K562 (cell line): ENCODE measurements around the gene HHATL. TPM values are rescaled to one million over a fixed set of nuclear protein-coding genes. Genes with fewer than 3 reads are reported as not detected.

ENCODE experiments used
- ATAC-seq: fragments of 200-7000 bp; cut with Tn5 transposase; 3 replicates; pipeline ENCODE4 v1.9.1; 2020; ENCODE audit warnings: moderate library complexity
- BruUV-seq: library from RNA; stranded (reverse); fragments of 400-500 nt; replicated peaks from 2 replicates; lab custom pipeline; 2021; lab: Mats Ljungman, UMichigan
- CTCF ChIA-PET: fragments of 300-600 bp; formaldehyde crosslinking; extraction: SDS; loops from one replicate; lab custom pipeline; 2021; ENCODE audit warnings: low intra/inter-chr PET ratio; lab: Yijun Ruan, JAX
- POLR2A ChIA-PET: fragments of 300-600, 350-650 bp; sonication (Branson Sonifier 250); formaldehyde crosslinking; extraction: SDS; loops from one replicate; lab custom pipeline; 2021; ENCODE audit warnings: antibody characterized with exemption, inconsistent platforms; lab: Yijun Ruan, JAX
- DNase-seq, 4 experiments: peaks; one replicate each; pipeline versions ENCODE4 v3.0.0 to v3.0.0-alpha.2; 2011 to 2018; ENCODE audit warnings: low spot score in 3 of 4, mixed read lengths in 3 of 4; ENCODE audit errors: extremely low read depth in 1 of 4
- FAIRE-seq: peaks from 2 replicates; lab custom pipeline; 2011; peaks lifted over from hg19 to GRCh38; lab: Jason Lieb, UNC
- H2AFZ ChIP-seq: 2 replicates; pipeline ENCODE4 v1.6.0; 2011; ENCODE audit warnings: low read depth, low read length, control low read depth, inconsistent platforms
- H3K27ac ChIP-seq: fragments of 200-600 bp; 3 replicates; pipeline ENCODE4 v1.8.0; 2011; ENCODE audit warnings: low read depth, mild to moderate bottlenecking, control low read depth, inconsistent platforms, low read length, moderate library complexity, mixed read lengths; ENCODE audit errors: extremely low read depth
- H3K27me3 ChIP-seq, 2 experiments: fragments of 300-600 bp in 1 of 2; 2 replicates in 1 of 2; 3 replicates in 1 of 2; pipeline versions ENCODE4 v1.6.0 to v1.8.0; 2011; ENCODE audit warnings: inconsistent platforms in 2 of 2, low read length in 2 of 2, mild to moderate bottlenecking in 1 of 2, mixed read lengths in 1 of 2, moderate library complexity in 1 of 2; ENCODE audit not compliant: control insufficient read depth in 2 of 2, insufficient read depth in 2 of 2
- H3K36me3 ChIP-seq: fragments of 300-600 bp; 3 replicates; pipeline ENCODE4 v1.8.0; 2011; ENCODE audit warnings: mild to moderate bottlenecking, low read length, inconsistent platforms; ENCODE audit not compliant: control insufficient read depth, insufficient read depth
- H3K4me1 ChIP-seq, 2 experiments: fragments of 200-600 bp in 1 of 2; replicated peaks in 1 of 2; 2 replicates in 1 of 2; 3 replicates in 1 of 2; pipeline versions ENCODE4 v1.5.1 to v1.8.0; 2011; ENCODE audit warnings: inconsistent platforms in 2 of 2, low read length in 2 of 2, mild to moderate bottlenecking in 1 of 2, mixed read lengths in 1 of 2, moderate library complexity in 1 of 2; ENCODE audit not compliant: control insufficient read depth in 2 of 2, insufficient read depth in 2 of 2
- H3K4me2 ChIP-seq: 2 replicates; pipeline ENCODE4 v1.6.1; 2011; ENCODE audit warnings: low read length, control low read depth, inconsistent platforms, mixed read lengths; ENCODE audit not compliant: insufficient read depth
- H3K4me3 ChIP-seq: fragments of 200-600 bp; sonication (generic), shearing (Covaris generic); 2 replicates; pipeline ENCODE4 v1.5.1; 2016; ENCODE audit warnings: control low read depth, inconsistent platforms
- H3K79me2 ChIP-seq: fragments of 200-600 bp; 3 replicates; pipeline ENCODE4 v1.8.0; 2011; ENCODE audit warnings: low read length, inconsistent platforms; ENCODE audit not compliant: control insufficient read depth, insufficient read depth
- H3K9ac ChIP-seq, 2 experiments: 2 replicates each; pipeline versions ENCODE4 v1.6.0 to v1.6.1; 2011; ENCODE audit warnings: low read depth in 2 of 2, low read length in 2 of 2, control low read depth in 1 of 2, inconsistent platforms in 1 of 2, mild to moderate bottlenecking in 1 of 2, mixed read lengths in 1 of 2; ENCODE audit not compliant: insufficient read depth in 1 of 2
- H3K9me1 ChIP-seq: one replicate; pipeline ENCODE4 v1.6.0; 2011; ENCODE audit warnings: inconsistent platforms, mild to moderate bottlenecking, low read length, moderate library complexity; ENCODE audit not compliant: control insufficient read depth, insufficient read depth
- H3K9me3 ChIP-seq: replicated peaks from 2 replicates; pipeline ENCODE4 v1.5.1; 2011; ENCODE audit warnings: low read depth, low read length, inconsistent platforms; ENCODE audit not compliant: control insufficient read depth, insufficient read depth
- H4K20me1 ChIP-seq: replicated peaks from 2 replicates; pipeline ENCODE4 v1.6.1; 2011; ENCODE audit warnings: low read length, inconsistent platforms, mixed read lengths; ENCODE audit not compliant: control insufficient read depth, insufficient read depth
- GATA2 ChIP-seq: sonication (generic); formaldehyde crosslinking; IDR thresholded peaks from 2 replicates; pipeline ENCODE4 v1.4.0; 2020; ENCODE audit warnings: mild to moderate bottlenecking, missing genetic modification reagents
- NFXL1 ChIP-seq: fragments of 450-650 bp; formaldehyde crosslinking; IDR thresholded peaks from 2 replicates; pipeline ENCODE4 v1.4.0; 2021; ENCODE audit warnings: mild to moderate bottlenecking
- OTX1 ChIP-seq: fragments of 450-650 bp; formaldehyde crosslinking; IDR thresholded peaks from 2 replicates; pipeline ENCODE4 v1.4.0; 2022; ENCODE audit warnings: mild to moderate bottlenecking
- RBBP5 ChIP-seq: fragments of 200-600 bp; sonication (generic); IDR thresholded peaks from 2 replicates; pipeline ENCODE4 v1.6.1; 2012; ENCODE audit warnings: borderline replicate concordance, mild to moderate bottlenecking, low read length, control low read depth, inconsistent platforms; ENCODE audit not compliant: insufficient read depth, poor library complexity, severe bottlenecking
- RBFOX2 ChIP-seq: fragments of 200-400 bp; formaldehyde crosslinking; IDR thresholded peaks from 2 replicates; pipeline ENCODE4 v1.6.1; 2017; ENCODE audit warnings: low read depth, mild to moderate bottlenecking, low read length, moderate library complexity
- TBL1XR1 ChIP-seq, 2 experiments: IDR thresholded peaks; 2 replicates each; pipeline ENCODE4 v1.6.1; 2012; ENCODE audit warnings: improper control_type of control experiment in 2 of 2, low read length in 2 of 2, mild to moderate bottlenecking in 1 of 2
- TFAM ChIP-seq: fragments of 250-450 bp; sonication (Bioruptor Pico); conservative IDR thresholded peaks from 2 replicates; pipeline ENCODE4 v1.5.0; 2021; ENCODE audit warnings: mild to moderate bottlenecking, moderate library complexity
- ZNF12 ChIP-seq: sonication (generic); formaldehyde crosslinking; IDR thresholded peaks from 2 replicates; pipeline ENCODE4 v1.4.0; 2020; ENCODE audit warnings: mild to moderate bottlenecking, missing genetic modification reagents
- ZNF174 ChIP-seq: fragments of 250-450 bp; sonication (Bioruptor Pico); IDR thresholded peaks from 2 replicates; pipeline ENCODE4 v1.4.0; 2020; ENCODE audit warnings: mild to moderate bottlenecking
- WGBS: fragments of 100-300 bp; shearing (Covaris generic); methylation state at CpG from one replicate; pipeline ENCODE4 v1.1.6; 2016; ENCODE audit warnings: low coverage, mixed read lengths; ENCODE audit not compliant: insufficient coverage; ENCODE audit errors: missing lambda C conversion rate; 5-methylcytosine and 5-hydroxymethylcytosine counted together
- in situ Hi-C: fragments of 300-500 bp; cut with MboI; formaldehyde crosslinking; loops from 4 replicates; pipeline ENCODE4 v1.15.0; 2018; ENCODE audit warnings: inconsistent platforms, mixed read lengths
- intact Hi-C: fragments of 100-400 bp; cut with micrococcal nuclease; formaldehyde crosslinking; loops from 2 replicates; pipeline ENCODE4 v1.14.2; 2022
- polyA plus RNA-seq, 8 experiments: library from polyadenylated mRNA; depleted of rRNA in 4 of 8; stranded (reverse) in 5 of 8; unstranded in 3 of 8; fragments of >200 nt; fragmentation: Nextera tagmentation in 2 of 8; fragmentation: Illumina TruSeq in 1 of 8; extraction: Ambion mirVana in 2 of 8; extraction: Trizol in 1 of 8; gene quantifications; 2 replicates each; pipeline versions ENCODE4 v1.2.1 to v1.2.3, GENCODE V29; 2011 to 2014; ENCODE audit warnings: inconsistent platforms in 1 of 8, missing spikeins in 1 of 8
- total RNA-seq, 7 experiments: library from RNA; depleted of rRNA in 6 of 7; stranded (reverse); fragments of >200 nt in 6 of 7; fragmentation: Illumina TruSeq in 2 of 7; extraction: Trizol in 2 of 7; gene quantifications; 2 replicates each; pipeline versions ENCODE4 v1.2.1 to v1.2.3, GENCODE V29; 2011 to 2021; ENCODE audit warnings: low replicate concordance in 1 of 7

HHATL gene
- total and polyA plus RNA-seq, 9 of the 15 experiments (the other 6 are each of a cell fraction or from before 2014, with no cell fraction given), result not detected

GRCh38 chr3:42704136-42704841, 1.7 kb upstream of the HHATL start:
- Histone ChIP-seq H3K4me2 (no peak overlapping the region), H3K4me1 (peaks cover 0 to 12% of the 10 kb centered on the region in 2 experiments; a peak in 1 of 5 replicates), H3K27me3 (peaks cover 12 to 44% of the 10 kb centered on the region in 2 experiments), H3K9me1 (peaks cover 5% of the 10 kb centered on the region), H4K20me1 (peaks cover 15% of the 10 kb centered on the region; the same call in 1 of the 2 replicates), H3K9me3 (no peaks in the 10 kb centered on the region), H3K36me3 (no peaks in the 10 kb centered on the region), H2AFZ (no peak overlapping the region), H3K27ac (no peak overlapping the region), H3K9ac (no peak overlapping the region), H3K4me3 (no peak overlapping the region), H3K79me2 (no peaks in the 10 kb centered on the region)
- FAIRE-seq (no peak), DNase-seq (no peak), ATAC-seq (no peak)
- 2% methylated on average over 8 of the region's 8 CpGs for WGBS
- in situ Hi-C loops (no loop called here), intact Hi-C loops (no loop called here)
- ChIA-PET POLR2A (interaction anchor here (0.6 to 1.2 kb wide), 3 partner anchors 8 to 50 kb away, joined by 3 to 6 read pairs (median 4); no protein-coding TSS in a partner anchor), CTCF (no interaction called here)
- no TSS peak for BruUV-seq
- TF ChIP-seq GATA2 (CRISPR knock-in tag) (no peak), ZNF174 (CRISPR knock-in tag) (no peak), NFXL1 (CRISPR knock-in tag) (no peak), RBFOX2 (no peak), OTX1 (no peak), ZNF12 (CRISPR knock-in tag) (no peak), RBBP5 (no peak), TFAM (CRISPR knock-in tag) (no peak), TBL1XR1 (IDR thresholded peaks at IDR 0.05; ENCODE audit: low read length in 2 of 2) (no peak)
